ENCODE measurements around the gene UBE2Q2. TPM values are rescaled to one million over a fixed set of nuclear protein-coding genes. Genes with fewer than 3 reads are reported as not detected.
A peak's percentile ranks its signal among the peaks of the same experiment; 100 is the strongest.

The UBE2Q2 gene
- total and polyA plus RNA-seq, 9 of the 15 experiments (the other 6 are each of a cell fraction or from before 2014, with no cell fraction given) = 6.2 to 24.0 (median 16.2) TPM

GRCh38 chr15:75903331-75904239 is 60.3 kb downstream of the UBE2Q2 start, which contains the start of gene FBXO22 (continued):
- peak; percentile 38; the same call in 1 of the 2 replicates for TF ChIP-seq E2F3 (CRISPR knock-in tag; IDR thresholded peaks at IDR 0.05)
- TF ChIP-seq FIP1L1 (IDR thresholded peaks at IDR 0.05; ENCODE audit: low read depth, low read length, poor library complexity, severe bottlenecking) = peak; percentile 78
- TF ChIP-seq E2F5 (CRISPR knock-in tag; IDR thresholded peaks at IDR 0.05) = peak; percentile 58; the same call in 1 of the 2 replicates
- peak; percentile 76 for TF ChIP-seq JUND (IDR thresholded peaks at IDR 0.05; ENCODE audit: borderline replicate concordance, low read depth, low read length)
- TF ChIP-seq JUND (tag; IDR thresholded peaks at IDR 0.05; ENCODE audit: borderline replicate concordance, low read depth, low read length) = no peak; the same call in 2 of the 3 replicates
- peak; percentile 90 for TF ChIP-seq POLR2AphosphoS5 (IDR thresholded peaks at IDR 0.05; ENCODE audit: control insufficient read depth, insufficient read depth, low read depth, low read length)
- TF ChIP-seq ATF1 (CRISPR knock-in tag; IDR thresholded peaks at IDR 0.05) = 0 out of 2 replicates have a peak, but pooled peaks have one; percentile 27
- peak; percentile 86 for TF ChIP-seq ATF1 (tag; IDR thresholded peaks at IDR 0.05)
- peak; percentile 28 for TF ChIP-seq ZFP36 (IDR thresholded peaks at IDR 0.05; ENCODE audit: low read depth, low read length, partially characterized antibody)
- no peak for TF ChIP-seq NFATC3 (IDR thresholded peaks at IDR 0.05)
- peak; percentile 95 for TF ChIP-seq ZEB2 (IDR thresholded peaks at IDR 0.05)
- TF ChIP-seq ELF1 (tag; IDR thresholded peaks at IDR 0.05) = peak; percentile 81
- peak; percentile 69 for TF ChIP-seq MAX (CRISPR knock-in tag; IDR thresholded peaks at IDR 0.05)
- TF ChIP-seq MYC (IDR thresholded peaks at IDR 0.05; ENCODE audit: low read depth, low read length) = peak; percentile 78
- TF ChIP-seq MYC (CRISPR knock-in tag; IDR thresholded peaks at IDR 0.05; ENCODE audit: borderline replicate concordance, low read depth) = peak; percentile 62; the same call in 1 of the 2 replicates
- TF ChIP-seq ZNF395 (CRISPR knock-in tag; IDR thresholded peaks at IDR 0.05) = no peak
- peak; percentile 43 for TF ChIP-seq PRPF4 (IDR thresholded peaks at IDR 0.05; ENCODE audit: insufficient read depth, low read depth, low read length, poor library complexity, severe bottlenecking)
- TF ChIP-seq ZMIZ1 (IDR thresholded peaks at IDR 0.05; ENCODE audit: low read depth in 2 of 2, low read length in 2 of 2) = peak in 1 of 2 experiments; percentile 58; a peak in 1 of 4 replicates
- TF ChIP-seq SMARCC2 (IDR thresholded peaks at IDR 0.05; ENCODE audit: low read depth) = no peak

Data from K562 (cell line).